Gastrocnemius medialis (tissue), 4 donors: ENCODE results near the gene ADAMTS4. TPM values are rescaled to one million over a fixed set of nuclear protein-coding genes. Genes with fewer than 3 reads are reported as not detected.

Source experiments
- ATAC-seq, 2 donors: fragments of 150-250 bp; one replicate each; pipeline ENCODE4 v1.9.1; 2016
- DNase-seq, 2 donors: peaks; one replicate each; pipeline ENCODE4 v3.0.0-alpha.2; 2019
- H3K27ac ChIP-seq, 4 donors: fragments of 200-600 bp; sonication (generic); 1 replicate in 1 of 4; 2 replicates in 3 of 4; pipeline ENCODE4 v1.5.1; 2016 to 2018; ENCODE audit warnings: mild to moderate bottlenecking in 2 of 4, moderate library complexity in 1 of 4
- H3K27me3 ChIP-seq, 3 donors: fragments of 200-600 bp; sonication (generic) in 2 of 3; 1 replicate in 1 of 3; 2 replicates in 2 of 3; pipeline versions ENCODE4 v1.5.1 to v1.6.0; 2016 to 2019; ENCODE audit warnings: mild to moderate bottlenecking in 1 of 3, moderate library complexity in 1 of 3
- H3K36me3 ChIP-seq, 2 donors: fragments of 200-600 bp; sonication (generic) in 1 of 2; one replicate each; pipeline ENCODE4 v1.5.1; 2017 to 2018
- H3K4me1 ChIP-seq, 2 donors: fragments of 200-600 bp; sonication (generic) in 1 of 2; one replicate each; pipeline ENCODE4 v1.5.1; 2016 to 2017; ENCODE audit warnings: mild to moderate bottlenecking in 2 of 2
- H3K4me3 ChIP-seq, 4 donors: fragments of 200-600 bp; sonication (generic) in 3 of 4; 1 replicate in 1 of 4; 2 replicates in 3 of 4; pipeline ENCODE4 v1.5.1; 2016 to 2019; ENCODE audit warnings: mild to moderate bottlenecking in 2 of 4
- H3K9me3 ChIP-seq, 3 donors: fragments of 200-600 bp; sonication (generic) in 2 of 3; 1 replicate in 1 of 3; 2 replicates in 2 of 3; pipeline ENCODE4 v1.5.1; 2016 to 2019
- CTCF ChIP-seq, 5 experiments: fragments of 450-650 bp in 3 of 5; fragments of 200-600 bp in 2 of 5; sonication (generic) in 2 of 5; IDR thresholded peaks in 4 of 5; conservative IDR thresholded peaks in 1 of 5; 1 replicate in 4 of 5; 2 replicates in 1 of 5; pipeline ENCODE4 v1.5.1; 2016 to 2019; ENCODE audit warnings: antibody characterized with exemption in 5 of 5, mild to moderate bottlenecking in 3 of 5, moderate library complexity in 3 of 5
- POLR2A ChIP-seq, 2 donors: fragments of 450-650 bp; IDR thresholded peaks; one replicate each; pipeline ENCODE4 v1.6.1; 2017; ENCODE audit warnings: antibody characterized with exemption in 2 of 2, mild to moderate bottlenecking in 2 of 2, moderate library complexity in 2 of 2
- in situ Hi-C, 4 donors: fragments of 200-750 bp; cut with MboI; loops; one replicate each; pipeline versions ENCODE4 v1.15.0 to v1.8.0; 2017; ENCODE audit warnings: low sequenced_read_pairs in 4 of 4
- intact Hi-C: fragments of 100-400 bp; cut with DNase I; formaldehyde crosslinking; loops from one replicate; pipeline ENCODE4 v1.15.1; 2023; ENCODE audit warnings: low total_unique reads
- microRNA-seq, 2 donors: library from miRNA; unstranded; fragments of <30 nt; microRNA quantifications; one replicate each; pipeline ENCODE4, GENCODE V29; 2016; ENCODE audit warnings: borderline replicate concordance in 2 of 2
- total RNA-seq, 4 donors: library from RNA; depleted of rRNA; stranded (reverse); fragments of >200 nt; gene quantifications; one replicate each; pipeline versions ENCODE4 v1.1.0 to v1.2.3, GENCODE V29; 2016

Gene ADAMTS4
- total RNA-seq, 4 donors from 2014 or later, result 1.2 to 12.4 (median 5.2) TPM

- Histone ChIP-seq H3K4me1 (peaks cover 25 to 33% of the 10 kb centered on the region in 2 donors), H3K27me3 (no peaks in the 10 kb centered on the region), H3K9me3 (no peaks in the 10 kb centered on the region), H3K27ac (peak overlapping the region in 2 of 4 donors; percentile 15 to 28), H3K4me3 (no peak overlapping the region), H3K36me3 (peaks cover 0 to 6% of the 10 kb centered on the region in 2 donors)
- intact Hi-C loops (loop anchor here (10.0 kb wide), 1 partner anchor 1104 kb away; the partner anchor contains the start of gene PIGM), in situ Hi-C loops (no loop called here)
- TF ChIP-seq CTCF (IDR thresholded peaks at IDR 0.05 in 4 of 5, conservative IDR thresholded peaks at IDR 0.05 in 1 of 5), result no peak
- TF ChIP-seq POLR2A (IDR thresholded peaks at IDR 0.05), result no peak
- ATAC-seq, result no peak
- no peak for DNase-seq
Observed at GRCh38 chr1:161138431-161138830, 60.4 kb downstream of the ADAMTS4 start.

GRCh38 chr1:161137881-161138280, 61.0 kb downstream of the ADAMTS4 start:
- in situ Hi-C loops, result no loop called here
- ATAC-seq, result no peak

More at GRCh38 chr1:161137881-161138280, 61.0 kb downstream of the ADAMTS4 start:
- TF ChIP-seq CTCF (IDR thresholded peaks at IDR 0.05 in 4 of 5, conservative IDR thresholded peaks at IDR 0.05 in 1 of 5) (no peak), POLR2A (IDR thresholded peaks at IDR 0.05) (no peak)
- H3K9me3 ChIP-seq, result no peaks in the 10 kb centered on the region
- peaks cover 26 to 36% of the 10 kb centered on the region in 2 donors for H3K4me1 ChIP-seq
- H3K4me3 ChIP-seq, result no peak overlapping the region
- intact Hi-C loops, result loop anchor here (10.0 kb wide), 1 partner anchor 1103 kb away; the partner anchor contains the start of gene PIGM
- peaks cover 0 to 6% of the 10 kb centered on the region in 2 donors for H3K36me3 ChIP-seq
- H3K27ac ChIP-seq, result peak overlapping the region in 2 of 4 donors; percentile 20 to 28
- H3K27me3 ChIP-seq, result no peaks in the 10 kb centered on the region
- DNase-seq, result no peak

Small RNAs within 50 kb of the gene (microRNA-seq; reads per million reads assigned to microRNA genes)
- 0 to 2.6 reads per million in 2 donors for gene MIR5187

Other genes starting within 250 kb of the ADAMTS4 start
- not detected for gene ITLN2, start 244.2 kb downstream of the ADAMTS4 start, total RNA-seq
- 1 to 10 TPM; 3.1 to 6.0 (median 5.3) TPM for gene F11R, start 177.9 kb downstream of the ADAMTS4 start, total RNA-seq
- gene TSTD1, start 160.1 kb downstream of the ADAMTS4 start, total RNA-seq, result 10 to 100 TPM in 3 of 4 donors, 1 to 10 TPM in 1; 8.6 to 52.6 (median 16.8) TPM
- gene USF1, start 153.1 kb downstream of the ADAMTS4 start, total RNA-seq, result 10 to 100 TPM; 41.9 to 55.1 (median 49.1) TPM
- gene ARHGAP30, start 129.2 kb downstream of the ADAMTS4 start, total RNA-seq, result 1 to 10 TPM in 2 of 4 donors, under 1 TPM in 2; 0.61 to 1.6 (median 1.0) TPM
- not detected for gene NECTIN4, start 109.5 kb downstream of the ADAMTS4 start, total RNA-seq
- 1 to 10 TPM in 2 of 4 donors, under 1 TPM in 2; 0.89 to 2.4 (median 1.3) TPM for gene KLHDC9, start 100.7 kb downstream of the ADAMTS4 start, total RNA-seq
- 100 to 1,000 TPM in 1 of 4 donors, 10 to 100 TPM in 3; 62.4 to 106 (median 74.1) TPM for gene PFDN2, start 81.0 kb downstream of the ADAMTS4 start, total RNA-seq
- 10 to 100 TPM; 16.1 to 20.4 (median 17.9) TPM for gene NIT1, start 80.9 kb downstream of the ADAMTS4 start, total RNA-seq
- gene DEDD, start 66.4 kb downstream of the ADAMTS4 start, total RNA-seq, result 10 to 100 TPM; 40.2 to 60.2 (median 46.3) TPM
- 10 to 100 TPM; 57.9 to 66.7 (median 63.5) TPM for gene UFC1, start 45.1 kb downstream of the ADAMTS4 start, total RNA-seq
- 10 to 100 TPM; 16.5 to 20.8 (median 18.0) TPM for gene USP21, start 39.6 kb downstream of the ADAMTS4 start, total RNA-seq
- gene PPOX, start 32.6 kb downstream of the ADAMTS4 start, total RNA-seq, result 10 to 100 TPM in 2 of 4 donors, 1 to 10 TPM in 2; 4.0 to 14.7 (median 7.3) TPM
- 10 to 100 TPM; 35.5 to 47.7 (median 43.7) TPM for gene B4GALT3, start 21.5 kb downstream of the ADAMTS4 start, total RNA-seq
- gene NDUFS2, start 3.3 kb upstream of the ADAMTS4 start, total RNA-seq, result 100 to 1,000 TPM; 206 to 260 (median 226) TPM
- 10 to 100 TPM in 3 of 4 donors, 1 to 10 TPM in 1; 4.2 to 20.4 (median 18.5) TPM for gene FCER1G, start 16.2 kb upstream of the ADAMTS4 start, total RNA-seq
- 10 to 100 TPM in 2 of 4 donors, not detected in 2; 22.2 to 57.8 TPM for gene APOA2, start 24.6 kb upstream of the ADAMTS4 start, total RNA-seq
- gene TOMM40L, start 27.0 kb upstream of the ADAMTS4 start, total RNA-seq, result 10 to 100 TPM in 3 of 4 donors, 1 to 10 TPM in 1; 8.3 to 22.7 (median 16.9) TPM
- gene NR1I3, start 39.1 kb upstream of the ADAMTS4 start, total RNA-seq, result not detected
- not detected for gene PCP4L1, start 59.7 kb upstream of the ADAMTS4 start, total RNA-seq
- gene MPZ, start 110.9 kb upstream of the ADAMTS4 start, total RNA-seq, result 1 to 10 TPM in 3 of 4 donors, under 1 TPM in 1; 0.61 to 3.4 (median 2.1) TPM
- gene SDHC, start 115.3 kb upstream of the ADAMTS4 start, total RNA-seq, result 100 to 1,000 TPM in 1 of 4 donors, 10 to 100 TPM in 3; 47.5 to 112 (median 63.8) TPM
- not detected for gene CFAP126, start 168.8 kb upstream of the ADAMTS4 start, total RNA-seq